Naive thymus-derived CD4-positive, alpha-beta T cell (primary cell): ENCODE measurements around the gene ABCC8. TPM values are rescaled to one million over a fixed set of nuclear protein-coding genes. Genes with fewer than 3 reads are reported as not detected.
A peak's percentile ranks its signal among the peaks of the same experiment; 100 is the strongest.

Source experiments
- ATAC-seq: fragments of 150-1000 bp; cut with Tn5 transposase; 2 replicates; pipeline ENCODE4 v1.10.0; 2021; ENCODE audit warnings: mild to moderate bottlenecking, moderate library complexity
- CTCF ChIA-PET: fragments of 350-600 bp; sonication (Branson Sonifier 250); formaldehyde crosslinking; loops from one replicate; lab custom pipeline; 2021; ENCODE audit warnings: antibody characterized with exemption; lab: Charles Lee
- POLR2A ChIA-PET: fragments of 350-600 bp; sonication (Branson Sonifier 250); formaldehyde crosslinking; loops from one replicate; lab custom pipeline; 2021; ENCODE audit warnings: antibody characterized with exemption, inconsistent platforms; lab: Charles Lee
- DNase-seq, 9 donors: peaks; one replicate each; pipeline versions ENCODE4 v3.0.0 to v3.0.0-alpha.2; 2020 to 2022; ENCODE audit warnings: mixed read lengths in 1 of 9
- H3K27ac ChIP-seq: one replicate; pipeline ENCODE4 v1.7.0; 2013; ENCODE audit warnings: mild to moderate bottlenecking, low read depth, low read length, moderate library complexity
- H3K27me3 ChIP-seq, 2 donors: one replicate each; pipeline ENCODE4 v1.7.0; 2013; ENCODE audit warnings: low read length in 2 of 2, mild to moderate bottlenecking in 2 of 2, moderate library complexity in 2 of 2; ENCODE audit not compliant: control insufficient read depth in 2 of 2, insufficient read depth in 2 of 2
- H3K36me3 ChIP-seq, 3 experiments: 1 replicate in 2 of 3; 2 replicates in 1 of 3; pipeline ENCODE4 v1.7.0; 2013; ENCODE audit warnings: low read length in 3 of 3, mild to moderate bottlenecking in 3 of 3, moderate library complexity in 1 of 3; ENCODE audit not compliant: insufficient read depth in 3 of 3, control insufficient read depth in 2 of 3
- H3K4me1 ChIP-seq, 2 donors: one replicate each; pipeline ENCODE4 v1.7.0; 2013; ENCODE audit warnings: low read length in 2 of 2, mild to moderate bottlenecking in 2 of 2, moderate library complexity in 1 of 2; ENCODE audit not compliant: control insufficient read depth in 2 of 2, insufficient read depth in 2 of 2
- H3K4me3 ChIP-seq: 2 replicates; pipeline ENCODE4 v1.7.0; 2013; ENCODE audit warnings: mild to moderate bottlenecking, low read length
- H3K9me3 ChIP-seq, 3 experiments: 1 replicate in 2 of 3; 2 replicates in 1 of 3; pipeline ENCODE4 v1.7.0; 2013; ENCODE audit warnings: low read length in 3 of 3; ENCODE audit not compliant: control insufficient read depth in 2 of 3
- H3K27ac Mint-ChIP-seq, 9 donors: one replicate each; pipeline ENCODE4 v1.8.0; 2020 to 2022; ENCODE audit warnings: mixed read lengths in 9 of 9, mild to moderate bottlenecking in 8 of 9, moderate library complexity in 5 of 9, inconsistent platforms in 2 of 9
- H3K27me3 Mint-ChIP-seq, 5 donors: one replicate each; pipeline ENCODE4 v1.8.0; 2021 to 2022; ENCODE audit warnings: mixed read lengths in 5 of 5, mild to moderate bottlenecking in 1 of 5
- H3K36me3 Mint-ChIP-seq, 5 donors: one replicate each; pipeline ENCODE4 v1.8.0; 2020 to 2022; ENCODE audit warnings: mixed read lengths in 5 of 5, mild to moderate bottlenecking in 3 of 5, inconsistent platforms in 1 of 5
- H3K4me1 Mint-ChIP-seq, 7 donors: one replicate each; pipeline ENCODE4 v1.8.0; 2020 to 2022; ENCODE audit warnings: mixed read lengths in 7 of 7, mild to moderate bottlenecking in 3 of 7, inconsistent platforms in 1 of 7
- H3K4me3 Mint-ChIP-seq, 10 donors: one replicate each; pipeline ENCODE4 v1.8.0; 2020 to 2022; ENCODE audit warnings: mild to moderate bottlenecking in 10 of 10, mixed read lengths in 10 of 10, moderate library complexity in 6 of 10, inconsistent platforms in 2 of 10
- H3K9me3 Mint-ChIP-seq, 11 donors: one replicate each; pipeline ENCODE4 v1.8.0; 2020 to 2022; ENCODE audit warnings: mixed read lengths in 11 of 11, mild to moderate bottlenecking in 4 of 11, inconsistent platforms in 1 of 11, moderate library complexity in 1 of 11
- intact Hi-C, 2 donors: fragments of 100-400 bp; cut with micrococcal nuclease; formaldehyde crosslinking; loops; one replicate each; pipeline ENCODE4 v1.15.1; 2023
- polyA plus RNA-seq, 2 donors: library from polyadenylated mRNA; unstranded; fragments of 300-500 nt; fragmentation: Illumina TruSeq; gene quantifications; one replicate each; pipeline ENCODE4 v1.2.3, GENCODE V29; 2021
- total RNA-seq, 6 experiments: library from RNA in 5 of 6; stranded (reverse) in 5 of 6; gene quantifications; 1 replicate in 5 of 6; 2 replicates in 1 of 6; pipeline ENCODE4 v1.2.3 and lab custom pipeline; 2021 to 2026

ABCC8 gene
- total and polyA plus RNA-seq, 7 experiments from 2014 or later, result 0.36 TPM; not detected in 6

DNA sequence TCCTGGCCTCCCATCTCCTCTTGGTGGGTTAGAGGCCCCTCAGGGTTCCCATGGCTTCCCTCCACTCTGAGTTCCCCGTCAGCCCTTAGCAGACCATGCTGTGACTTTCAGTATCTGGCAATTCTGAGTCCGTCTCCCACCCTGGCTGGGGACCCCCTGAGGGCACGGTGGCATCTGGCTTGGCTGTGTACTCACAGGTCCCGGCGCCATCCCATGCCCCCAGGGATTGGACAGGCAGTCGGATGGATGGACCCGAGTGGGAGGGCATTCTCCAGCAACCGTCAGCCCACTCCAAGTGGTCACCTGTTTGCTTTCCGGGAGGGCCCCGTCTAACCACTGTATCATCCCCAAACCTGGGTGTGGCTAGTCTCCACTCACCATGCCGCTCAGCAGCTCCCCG, 24.0 kb upstream of the ABCC8 start:
- intact Hi-C loops, result loop anchor here in 1 of 2 donors (10.0 kb wide), 1 partner anchor 566 kb away; no protein-coding TSS in a partner anchor
- Histone ChIP-seq H3K4me1 (no peaks in the 10 kb centered on the region), H3K36me3 (no peaks in the 10 kb centered on the region), H3K27ac (no peak overlapping the region), H3K9me3 (no peaks in the 10 kb centered on the region), H3K27me3 (no peaks in the 10 kb centered on the region), H3K4me3 (no peak overlapping the region)
- H3K9me3 Mint-ChIP-seq, result no peaks in the 10 kb centered on the region
- H3K27ac Mint-ChIP-seq, result no peak overlapping the region
- peaks cover 0 to 7% (median 0%) of the 10 kb centered on the region in 5 donors for H3K27me3 Mint-ChIP-seq
- DNase-seq (no peak), ATAC-seq (no peak)
- POLR2A ChIA-PET, result no interaction called here
- no peaks in the 10 kb centered on the region for H3K36me3 Mint-ChIP-seq
- CTCF ChIA-PET, result no interaction called here
- H3K4me3 Mint-ChIP-seq, result no peak overlapping the region
- peaks cover 0 to 2% (median 0%) of the 10 kb centered on the region in 7 donors for H3K4me1 Mint-ChIP-seq

DNA sequence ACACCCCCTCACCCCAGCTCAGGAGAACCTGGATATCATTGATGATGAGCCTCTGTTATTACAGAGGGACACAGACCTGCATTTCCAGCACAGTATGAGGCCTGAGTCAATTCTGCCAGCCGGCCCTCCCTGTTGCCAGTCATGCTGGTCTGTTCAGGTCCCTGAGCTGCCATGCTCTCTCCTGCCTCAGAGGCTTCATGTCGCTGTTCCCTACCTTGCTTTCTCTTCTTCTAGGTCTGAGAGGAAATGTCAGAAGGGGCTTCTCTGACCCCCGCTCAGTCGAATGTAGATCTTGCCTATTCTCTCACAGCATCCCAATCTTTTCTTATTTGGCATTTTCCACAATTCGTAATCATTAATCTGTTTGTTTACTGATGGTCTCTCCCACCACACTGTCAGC, 21.8 kb upstream of the ABCC8 start:
- H3K27ac Mint-ChIP-seq, result no peak overlapping the region
- intact Hi-C loops, result no loop called here
- POLR2A ChIA-PET, result no interaction called here

DNA sequence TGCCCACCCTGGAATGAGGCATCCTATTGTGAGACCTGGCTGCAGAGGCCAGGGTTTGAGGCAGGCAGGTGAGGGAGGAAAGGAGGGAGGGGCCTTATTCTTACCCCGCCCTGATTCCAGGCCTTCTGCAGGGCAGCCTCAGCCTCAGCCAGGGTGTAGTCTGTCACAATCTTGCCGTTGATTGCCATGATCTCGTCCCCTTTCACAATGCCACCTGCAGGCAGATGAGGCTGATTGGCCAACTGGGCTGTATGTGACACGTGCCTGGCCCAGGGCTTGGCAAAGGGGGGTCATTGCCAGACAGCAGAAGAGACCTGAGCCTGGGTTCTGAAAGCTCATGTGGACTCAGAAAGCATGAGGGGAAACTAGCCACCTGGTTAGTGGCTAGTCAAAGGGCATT, 21.4 kb upstream of the ABCC8 start:
- Histone ChIP-seq H3K4me3 (no peak overlapping the region), H3K9me3 (no peaks in the 10 kb centered on the region), H3K27me3 (no peaks in the 10 kb centered on the region), H3K27ac (no peak overlapping the region), H3K36me3 (no peaks in the 10 kb centered on the region), H3K4me1 (no peaks in the 10 kb centered on the region)
- Mint-ChIP-seq H3K36me3 (no peaks in the 10 kb centered on the region), H3K9me3 (peaks cover 0 to 2% (median 0%) of the 10 kb centered on the region in 11 donors), H3K27ac (no peak overlapping the region), H3K4me3 (no peak overlapping the region), H3K4me1 (peaks cover 0 to 2% (median 0%) of the 10 kb centered on the region in 7 donors), H3K27me3 (peaks cover 0 to 7% (median 0%) of the 10 kb centered on the region in 5 donors)
- DNase-seq (peak in 1 of 9 donors; percentile 5), ATAC-seq (no peak)
- ChIA-PET POLR2A (no interaction called here), CTCF (interaction anchor here (1.8 kb wide), 1 partner anchor 10 kb away, joined by 6 read pairs; no protein-coding TSS in a partner anchor)
- intact Hi-C loops, result no loop called here

More for the DNA sequence above, 21.8 kb upstream of the ABCC8 start:
- no peak for ATAC-seq
- H3K4me1 ChIP-seq, result no peaks in the 10 kb centered on the region
- Mint-ChIP-seq H3K4me1 (peaks cover 0 to 2% (median 0%) of the 10 kb centered on the region in 7 donors), H3K4me3 (no peak overlapping the region), H3K27me3 (peaks cover 0 to 7% (median 0%) of the 10 kb centered on the region in 5 donors), H3K9me3 (peaks cover 0 to 2% (median 0%) of the 10 kb centered on the region in 11 donors), H3K36me3 (no peaks in the 10 kb centered on the region)
- H3K27me3 ChIP-seq, result no peaks in the 10 kb centered on the region
- no peaks in the 10 kb centered on the region for H3K9me3 ChIP-seq
- H3K36me3 ChIP-seq, result no peaks in the 10 kb centered on the region
- no peak overlapping the region for H3K27ac ChIP-seq
- no peak for DNase-seq
- H3K4me3 ChIP-seq, result no peak overlapping the region
- CTCF ChIA-PET, result interaction anchor here (1.8 kb wide), 1 partner anchor 9 kb away, joined by 6 read pairs; no protein-coding TSS in a partner anchor

DNA sequence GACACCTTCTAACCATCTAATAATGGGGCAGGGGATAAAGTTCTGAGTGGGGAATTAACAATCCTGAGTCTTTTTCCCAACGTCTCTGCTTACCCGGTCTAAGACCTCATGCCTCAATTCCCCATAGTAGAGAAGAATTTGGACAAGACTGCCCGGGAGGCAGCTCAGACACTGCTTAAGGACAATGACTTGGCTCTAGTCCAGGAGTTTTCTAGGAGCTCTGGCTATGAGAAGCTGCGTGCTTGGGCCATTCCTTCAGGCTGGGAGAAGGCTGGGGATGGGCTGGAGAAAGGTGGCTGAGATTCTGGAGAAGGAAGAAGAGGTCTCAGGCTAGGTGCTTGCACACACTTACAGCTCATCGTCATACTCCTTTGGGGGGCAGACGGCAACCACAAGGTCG, 19.8 kb upstream of the ABCC8 start:
- ATAC-seq, result no peak
- Mint-ChIP-seq H3K9me3 (peaks cover 0 to 3% (median 0%) of the 10 kb centered on the region in 11 donors), H3K4me3 (no peak overlapping the region), H3K27ac (no peak overlapping the region), H3K4me1 (peaks cover 0 to 2% (median 0%) of the 10 kb centered on the region in 7 donors), H3K36me3 (no peaks in the 10 kb centered on the region), H3K27me3 (peaks cover 0 to 7% (median 4%) of the 10 kb centered on the region in 5 donors)
- Histone ChIP-seq H3K9me3 (no peaks in the 10 kb centered on the region), H3K4me1 (no peaks in the 10 kb centered on the region), H3K27ac (no peak overlapping the region), H3K4me3 (no peak overlapping the region), H3K27me3 (no peaks in the 10 kb centered on the region), H3K36me3 (no peaks in the 10 kb centered on the region)
- ChIA-PET CTCF (no interaction called here), POLR2A (no interaction called here)
- no peak for DNase-seq
- intact Hi-C loops, result no loop called here

DNA sequence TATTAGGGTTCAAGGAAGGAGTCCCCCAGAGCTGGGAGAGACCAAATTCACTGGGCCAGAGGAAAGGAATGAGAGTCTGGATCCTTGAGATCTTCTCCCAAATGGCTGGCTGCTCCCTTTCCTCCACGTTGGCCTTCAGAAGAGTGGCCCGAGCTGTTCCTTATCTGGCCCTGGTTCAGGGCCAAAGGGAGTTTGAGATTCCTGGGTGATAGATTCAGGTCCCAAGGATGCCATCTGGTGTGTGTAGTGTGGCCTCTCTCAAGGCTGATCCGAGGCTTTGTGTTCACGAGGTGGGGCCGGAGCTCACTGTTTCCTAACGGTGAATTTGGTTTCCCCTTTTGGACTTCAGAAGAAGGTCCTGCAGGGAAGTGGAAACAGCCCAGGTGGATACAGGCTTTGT, 17.4 kb upstream of the ABCC8 start:
- no peak overlapping the region for H3K27ac ChIP-seq
- Mint-ChIP-seq H3K27ac (no peak overlapping the region), H3K36me3 (no peaks in the 10 kb centered on the region), H3K4me3 (no peak overlapping the region), H3K27me3 (peaks cover 0 to 13% (median 9%) of the 10 kb centered on the region in 5 donors), H3K4me1 (peaks cover 0 to 2% (median 0%) of the 10 kb centered on the region in 7 donors), H3K9me3 (peaks cover 0 to 3% (median 0%) of the 10 kb centered on the region in 11 donors)
- no peak for ATAC-seq
- no peaks in the 10 kb centered on the region for H3K4me1 ChIP-seq
- no peak for DNase-seq
- H3K4me3 ChIP-seq, result no peak overlapping the region
- H3K27me3 ChIP-seq, result no peaks in the 10 kb centered on the region
- ChIA-PET CTCF (interaction anchor here (0.8 kb wide), 1 partner anchor 264 kb away, joined by 3 read pairs; no protein-coding TSS in a partner anchor), POLR2A (no interaction called here)
- no peaks in the 10 kb centered on the region for H3K9me3 ChIP-seq
- intact Hi-C loops, result no loop called here
- no peaks in the 10 kb centered on the region for H3K36me3 ChIP-seq

DNA sequence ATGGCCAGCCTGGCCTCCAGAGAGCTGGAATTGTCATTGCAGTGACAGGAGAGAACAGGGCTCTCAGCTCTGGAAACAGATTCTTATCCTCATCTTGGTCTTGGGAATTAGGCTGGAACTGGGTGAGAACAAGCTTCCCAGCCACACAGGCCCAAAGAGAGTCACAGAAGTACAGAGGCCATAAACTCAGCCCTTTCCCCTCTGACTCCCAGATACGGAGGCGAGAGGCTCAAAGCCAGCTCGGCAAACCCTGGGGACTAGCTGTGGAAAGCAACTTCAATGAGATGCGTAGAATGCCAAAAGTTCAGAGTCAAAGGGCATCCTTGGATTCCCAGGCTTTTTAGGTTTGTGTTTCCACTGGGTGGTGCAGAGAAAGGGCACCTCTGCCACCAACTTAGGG, 14.3 kb upstream of the ABCC8 start:
- intact Hi-C loops, result no loop called here
- H3K27ac ChIP-seq, result no peak overlapping the region
- H3K36me3 Mint-ChIP-seq, result no peaks in the 10 kb centered on the region
- peaks cover 0 to 3% (median 0%) of the 10 kb centered on the region in 11 donors for H3K9me3 Mint-ChIP-seq
- H3K4me3 Mint-ChIP-seq, result no peak overlapping the region
- POLR2A ChIA-PET, result no interaction called here
- H3K27ac Mint-ChIP-seq, result no peak overlapping the region
- H3K4me1 ChIP-seq, result no peaks in the 10 kb centered on the region
- peaks cover 0 to 2% (median 0%) of the 10 kb centered on the region in 7 donors for H3K4me1 Mint-ChIP-seq
- CTCF ChIA-PET, result no interaction called here
- H3K9me3 ChIP-seq, result no peaks in the 10 kb centered on the region
- H3K36me3 ChIP-seq, result no peaks in the 10 kb centered on the region
- H3K27me3 ChIP-seq, result no peaks in the 10 kb centered on the region
- ATAC-seq (no peak), DNase-seq (no peak)
- H3K27me3 Mint-ChIP-seq, result peaks cover 0 to 27% (median 15%) of the 10 kb centered on the region in 5 donors
- no peak overlapping the region for H3K4me3 ChIP-seq

DNA sequence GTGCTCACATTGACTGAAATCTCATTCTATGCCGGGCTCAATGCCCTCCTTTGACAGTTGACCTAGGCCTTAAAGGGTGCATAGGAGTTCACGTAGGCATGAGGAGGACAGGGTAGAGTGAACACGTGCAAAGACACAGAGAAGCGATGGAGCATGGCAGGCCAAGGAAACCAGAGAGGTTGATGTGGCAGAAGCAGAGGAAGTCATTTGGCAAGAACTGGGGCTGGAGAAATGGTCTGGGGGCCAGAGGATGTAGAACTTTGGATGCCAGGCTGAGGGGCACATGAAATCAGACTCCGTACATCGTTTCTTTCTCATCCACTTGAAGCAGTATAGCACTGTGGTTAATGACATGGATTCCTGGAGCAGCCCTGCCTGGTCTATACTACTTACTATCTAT, 13.6 kb upstream of the ABCC8 start:
- peaks cover 0 to 3% (median 0%) of the 10 kb centered on the region in 11 donors for H3K9me3 Mint-ChIP-seq
- H3K4me1 Mint-ChIP-seq, result no peaks in the 10 kb centered on the region
- Histone ChIP-seq H3K27ac (no peak overlapping the region), H3K4me1 (no peaks in the 10 kb centered on the region), H3K27me3 (no peaks in the 10 kb centered on the region), H3K4me3 (no peak overlapping the region), H3K36me3 (no peaks in the 10 kb centered on the region), H3K9me3 (no peaks in the 10 kb centered on the region)
- CTCF ChIA-PET, result no interaction called here
- H3K4me3 Mint-ChIP-seq, result no peak overlapping the region
- intact Hi-C loops, result no loop called here
- POLR2A ChIA-PET, result no interaction called here
- ATAC-seq (no peak), DNase-seq (no peak)
- H3K27ac Mint-ChIP-seq, result no peak overlapping the region
- no peaks in the 10 kb centered on the region for H3K36me3 Mint-ChIP-seq
- H3K27me3 Mint-ChIP-seq, result peaks cover 0 to 25% (median 15%) of the 10 kb centered on the region in 5 donors
